Measurements from ENCODE around the gene ESPN. TPM values are rescaled to one million over a fixed set of nuclear protein-coding genes. Genes with fewer than 3 reads are reported as not detected.
A peak's percentile ranks its signal among the peaks of the same experiment; 100 is the strongest.

The ESPN gene
- total RNA-seq, 1 donor from 2014 or later, result 0.66 TPM

DNA sequence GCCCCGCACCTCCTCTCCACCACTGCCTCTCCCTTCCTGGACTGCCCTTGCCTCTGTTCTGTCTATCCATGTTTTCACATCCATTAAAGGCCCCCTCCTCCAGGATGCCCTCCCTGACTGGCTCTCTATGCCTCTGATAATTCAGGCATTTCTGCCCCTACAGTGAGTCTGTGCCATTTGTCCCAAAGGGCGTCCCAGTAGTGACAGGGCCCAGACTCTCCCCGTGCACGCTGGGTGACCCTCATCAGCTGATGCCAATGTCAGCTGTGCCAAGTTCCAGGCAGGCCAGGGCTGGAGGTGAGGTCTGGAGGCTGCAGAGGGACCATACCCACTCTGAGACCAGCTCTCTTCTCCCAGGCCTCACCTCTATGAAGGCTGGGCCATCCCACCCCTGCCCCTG is 70.1 kb downstream of the ESPN start:
- DNase-seq (ENCODE audit: low read depth), result no peak
- no peak overlapping the region for H3K4me3 ChIP-seq (ENCODE audit: insufficient read depth, low read depth, low read length)
- Mint-ChIP-seq H3K9me3 (ENCODE audit: unreplicated experiment) (no peaks in the 10 kb centered on the region), H3K27me3 (ENCODE audit: low read depth, unreplicated experiment) (no peaks in the 10 kb centered on the region), H3K4me3 (ENCODE audit: unreplicated experiment) (no peak overlapping the region), H3K27ac (ENCODE audit: unreplicated experiment) (no peak overlapping the region), H3K4me1 (ENCODE audit: low read depth, unreplicated experiment) (peaks cover 9% of the 10 kb centered on the region), H3K36me3 (ENCODE audit: low read depth, unreplicated experiment) (no peaks in the 10 kb centered on the region)
- no peak for TF ChIP-seq EZH2 (IDR thresholded peaks at IDR 0.05; ENCODE audit: insufficient read depth, low read length)
- TF ChIP-seq, protein P1, sequence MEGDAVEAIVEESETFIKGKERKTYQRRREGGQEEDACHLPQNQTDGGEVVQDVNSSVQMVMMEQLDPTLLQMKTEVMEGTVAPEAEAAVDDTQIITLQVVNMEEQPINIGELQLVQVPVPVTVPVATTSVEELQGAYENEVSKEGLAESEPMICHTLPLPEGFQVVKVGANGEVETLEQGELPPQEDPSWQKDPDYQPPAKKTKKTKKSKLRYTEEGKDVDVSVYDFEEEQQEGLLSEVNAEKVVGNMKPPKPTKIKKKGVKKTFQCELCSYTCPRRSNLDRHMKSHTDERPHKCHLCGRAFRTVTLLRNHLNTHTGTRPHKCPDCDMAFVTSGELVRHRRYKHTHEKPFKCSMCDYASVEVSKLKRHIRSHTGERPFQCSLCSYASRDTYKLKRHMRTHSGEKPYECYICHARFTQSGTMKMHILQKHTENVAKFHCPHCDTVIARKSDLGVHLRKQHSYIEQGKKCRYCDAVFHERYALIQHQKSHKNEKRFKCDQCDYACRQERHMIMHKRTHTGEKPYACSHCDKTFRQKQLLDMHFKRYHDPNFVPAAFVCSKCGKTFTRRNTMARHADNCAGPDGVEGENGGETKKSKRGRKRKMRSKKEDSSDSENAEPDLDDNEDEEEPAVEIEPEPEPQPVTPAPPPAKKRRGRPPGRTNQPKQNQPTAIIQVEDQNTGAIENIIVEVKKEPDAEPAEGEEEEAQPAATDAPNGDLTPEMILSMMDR (IDR thresholded peaks at IDR 0.05; ENCODE audit: insufficient read depth, low read depth, low read length), result no peak
- no peak overlapping the region for H3K4me2 ChIP-seq (ENCODE audit: low read length)
- no peak overlapping the region for H3K27ac ChIP-seq (ENCODE audit: low read depth, low read length)
- H3K9ac ChIP-seq (ENCODE audit: low read length), result no peak overlapping the region
- no peaks in the 10 kb centered on the region for H3K9me3 ChIP-seq (ENCODE audit: insufficient read depth, low read depth, low read length)
- peaks cover 1% of the 10 kb centered on the region for H4K20me1 ChIP-seq (ENCODE audit: insufficient read depth, low read length)
- no peak overlapping the region for H2AFZ ChIP-seq (ENCODE audit: low read depth, low read length)
- H3K27me3 ChIP-seq (ENCODE audit: insufficient read depth, low read length), result no peaks in the 10 kb centered on the region
- H3K36me3 ChIP-seq (ENCODE audit: insufficient read depth, low read length), result no peaks in the 10 kb centered on the region
- peaks cover 30% of the 10 kb centered on the region for H3K79me2 ChIP-seq (ENCODE audit: insufficient read depth, low read length)
- peaks cover 36% of the 10 kb centered on the region for H3K4me1 ChIP-seq (ENCODE audit: insufficient read depth, low read length)
- no peak for FAIRE-seq

DNA sequence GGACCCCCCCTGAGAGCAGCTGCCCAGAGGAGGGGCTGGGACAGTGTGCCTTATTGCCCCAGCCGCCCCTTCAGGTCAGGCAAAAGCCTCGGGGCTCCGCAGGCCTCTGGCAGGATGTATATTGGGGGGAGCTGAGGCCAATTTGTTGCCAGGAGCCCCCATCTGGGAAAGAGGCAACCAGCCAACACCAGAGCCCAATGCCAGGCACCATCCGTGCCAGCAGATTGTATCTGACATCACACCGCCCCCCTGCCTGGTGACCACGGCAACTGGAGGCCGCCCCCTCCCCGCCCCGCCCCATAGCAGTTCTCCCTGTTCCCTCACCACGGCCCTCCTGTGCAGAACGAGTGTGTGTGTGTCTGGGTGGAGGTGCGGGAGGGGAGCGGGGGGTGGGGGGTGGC is 70.5 kb downstream of the ESPN start:
- H3K9ac ChIP-seq (ENCODE audit: low read length), result no peak overlapping the region
- Mint-ChIP-seq H3K27me3 (ENCODE audit: low read depth, unreplicated experiment) (no peaks in the 10 kb centered on the region), H3K27ac (ENCODE audit: unreplicated experiment) (no peak overlapping the region), H3K9me3 (ENCODE audit: unreplicated experiment) (no peaks in the 10 kb centered on the region), H3K4me1 (ENCODE audit: low read depth, unreplicated experiment) (peaks cover 9% of the 10 kb centered on the region), H3K36me3 (ENCODE audit: low read depth, unreplicated experiment) (no peaks in the 10 kb centered on the region), H3K4me3 (ENCODE audit: unreplicated experiment) (no peak overlapping the region)
- peaks cover 26% of the 10 kb centered on the region for H3K79me2 ChIP-seq (ENCODE audit: insufficient read depth, low read length)
- H4K20me1 ChIP-seq (ENCODE audit: insufficient read depth, low read length), result no peaks in the 10 kb centered on the region
- no peak for DNase-seq (ENCODE audit: low read depth)
- no peaks in the 10 kb centered on the region for H3K36me3 ChIP-seq (ENCODE audit: insufficient read depth, low read length)
- peaks cover 34% of the 10 kb centered on the region for H3K4me1 ChIP-seq (ENCODE audit: insufficient read depth, low read length)
- no peak for FAIRE-seq
- H3K27me3 ChIP-seq (ENCODE audit: insufficient read depth, low read length), result no peaks in the 10 kb centered on the region
- no peaks in the 10 kb centered on the region for H3K9me3 ChIP-seq (ENCODE audit: insufficient read depth, low read depth, low read length)
- no peak overlapping the region for H3K27ac ChIP-seq (ENCODE audit: low read depth, low read length)
- no peak overlapping the region for H2AFZ ChIP-seq (ENCODE audit: low read depth, low read length)
- no peak overlapping the region for H3K4me3 ChIP-seq (ENCODE audit: insufficient read depth, low read depth, low read length)
- TF ChIP-seq, protein P1 (IDR thresholded peaks at IDR 0.05; ENCODE audit: insufficient read depth, low read depth, low read length), result no peak
- no peak for TF ChIP-seq EZH2 (IDR thresholded peaks at IDR 0.05; ENCODE audit: insufficient read depth, low read length)
- peak overlapping the region; percentile 95 for H3K4me2 ChIP-seq (ENCODE audit: low read length)

DNA sequence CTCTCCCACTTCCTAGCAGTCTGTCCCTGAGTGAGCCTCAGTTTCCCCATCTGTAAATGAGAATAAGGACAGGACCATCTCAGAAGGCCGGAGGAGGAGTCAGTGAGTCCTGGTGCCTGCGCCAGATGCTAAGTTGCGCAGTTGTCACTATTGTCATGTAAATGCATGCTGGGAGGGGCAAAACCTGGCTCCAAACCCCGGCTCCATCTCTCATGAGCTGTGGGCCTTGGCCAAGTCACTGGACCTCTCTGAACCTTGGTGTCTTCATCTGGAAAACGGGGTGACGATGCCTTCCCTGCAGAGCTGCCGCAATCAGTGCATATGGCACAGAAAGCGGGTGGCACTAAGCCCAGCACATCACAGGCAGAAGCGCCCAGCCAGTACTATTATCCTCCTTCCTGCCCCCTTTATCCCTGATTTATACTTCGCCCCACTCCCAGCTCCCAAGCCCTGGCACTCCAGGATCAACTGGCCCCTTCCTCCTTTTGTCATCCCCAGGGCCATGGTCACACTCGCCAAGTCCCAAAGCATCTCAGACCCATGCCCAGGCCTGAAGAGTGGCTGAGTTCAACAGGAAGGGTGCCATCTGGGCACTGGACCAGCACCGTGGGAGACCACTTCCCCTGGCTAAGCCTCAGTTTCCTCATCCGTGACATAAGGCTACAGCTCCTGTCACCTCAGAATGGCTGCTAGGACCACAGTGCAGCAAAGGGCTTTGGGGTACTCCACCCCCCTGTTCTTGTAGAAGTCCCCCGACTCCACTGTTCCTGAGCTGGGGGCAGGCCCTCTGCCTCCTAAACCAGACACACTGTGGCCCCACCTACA is 71.2 kb downstream of the ESPN start:
- FAIRE-seq (no peak), DNase-seq (ENCODE audit: low read depth) (no peak)
- Histone ChIP-seq H3K79me2 (ENCODE audit: insufficient read depth, low read length) (peaks cover 20% of the 10 kb centered on the region), H4K20me1 (ENCODE audit: insufficient read depth, low read length) (no peaks in the 10 kb centered on the region), H3K9me3 (ENCODE audit: insufficient read depth, low read depth, low read length) (no peaks in the 10 kb centered on the region), H2AFZ (ENCODE audit: low read depth, low read length) (no peak overlapping the region), H3K4me3 (ENCODE audit: insufficient read depth, low read depth, low read length) (peak overlapping the region; percentile 65), H3K27ac (ENCODE audit: low read depth, low read length) (no peak overlapping the region), H3K9ac (ENCODE audit: low read length) (peak overlapping the region; percentile 76), H3K36me3 (ENCODE audit: insufficient read depth, low read length) (no peaks in the 10 kb centered on the region), H3K27me3 (ENCODE audit: insufficient read depth, low read length) (no peaks in the 10 kb centered on the region), H3K4me2 (ENCODE audit: low read length) (peak overlapping the region; percentile 95), H3K4me1 (ENCODE audit: insufficient read depth, low read length) (peaks cover 34% of the 10 kb centered on the region)
- no peaks in the 10 kb centered on the region for H3K36me3 Mint-ChIP-seq (ENCODE audit: low read depth, unreplicated experiment)
- TF ChIP-seq EZH2 (IDR thresholded peaks at IDR 0.05; ENCODE audit: insufficient read depth, low read length), result no peak
- TF ChIP-seq, protein P1 (IDR thresholded peaks at IDR 0.05; ENCODE audit: insufficient read depth, low read depth, low read length), result no peak
- no peaks in the 10 kb centered on the region for H3K9me3 Mint-ChIP-seq (ENCODE audit: unreplicated experiment)
- no peaks in the 10 kb centered on the region for H3K27me3 Mint-ChIP-seq (ENCODE audit: low read depth, unreplicated experiment)
- peaks cover 9% of the 10 kb centered on the region for H3K4me1 Mint-ChIP-seq (ENCODE audit: low read depth, unreplicated experiment)
- no peak overlapping the region for H3K27ac Mint-ChIP-seq (ENCODE audit: unreplicated experiment)
- peak overlapping the region; percentile 85 for H3K4me3 Mint-ChIP-seq (ENCODE audit: unreplicated experiment)
